ENCODE data around the gene SRGAP3. TPM values are rescaled to one million over a fixed set of nuclear protein-coding genes. Genes with fewer than 3 reads are reported as not detected.

SRGAP3 gene
- total and polyA plus RNA-seq, 8 donors: 5.1 to 28.9 (median 22.4) TPM

DNA sequence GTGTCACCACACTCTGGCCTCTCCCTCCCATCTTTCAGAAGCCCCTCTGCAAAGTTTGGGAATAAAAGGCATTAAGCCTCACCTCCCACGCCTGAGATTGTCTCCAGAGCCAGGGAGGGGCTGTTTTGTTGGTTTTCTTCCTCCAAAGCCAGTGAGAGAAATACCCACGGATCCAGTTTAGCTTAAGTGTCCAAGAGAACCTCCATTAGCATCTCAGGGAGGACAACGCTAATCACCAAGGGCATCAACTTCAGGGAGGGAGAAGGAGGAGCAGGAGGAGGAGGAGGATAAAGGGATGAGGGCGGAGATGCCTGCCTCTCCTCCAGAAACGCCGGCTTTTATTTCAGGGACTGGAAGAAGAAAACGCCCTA, 101.6 kb downstream of the SRGAP3 start:
- Histone ChIP-seq H3K36me3 (no peaks in the 10 kb centered on the region), H3K4me1 (no peaks in the 10 kb centered on the region), H3K27me3 (no peaks in the 10 kb centered on the region), H3K4me3 (no peak overlapping the region), H3K9me3 (peaks cover 0 to 24% of the 10 kb centered on the region in 2 donors), H3K27ac (no peak overlapping the region)
- TF ChIP-seq, protein P1, sequence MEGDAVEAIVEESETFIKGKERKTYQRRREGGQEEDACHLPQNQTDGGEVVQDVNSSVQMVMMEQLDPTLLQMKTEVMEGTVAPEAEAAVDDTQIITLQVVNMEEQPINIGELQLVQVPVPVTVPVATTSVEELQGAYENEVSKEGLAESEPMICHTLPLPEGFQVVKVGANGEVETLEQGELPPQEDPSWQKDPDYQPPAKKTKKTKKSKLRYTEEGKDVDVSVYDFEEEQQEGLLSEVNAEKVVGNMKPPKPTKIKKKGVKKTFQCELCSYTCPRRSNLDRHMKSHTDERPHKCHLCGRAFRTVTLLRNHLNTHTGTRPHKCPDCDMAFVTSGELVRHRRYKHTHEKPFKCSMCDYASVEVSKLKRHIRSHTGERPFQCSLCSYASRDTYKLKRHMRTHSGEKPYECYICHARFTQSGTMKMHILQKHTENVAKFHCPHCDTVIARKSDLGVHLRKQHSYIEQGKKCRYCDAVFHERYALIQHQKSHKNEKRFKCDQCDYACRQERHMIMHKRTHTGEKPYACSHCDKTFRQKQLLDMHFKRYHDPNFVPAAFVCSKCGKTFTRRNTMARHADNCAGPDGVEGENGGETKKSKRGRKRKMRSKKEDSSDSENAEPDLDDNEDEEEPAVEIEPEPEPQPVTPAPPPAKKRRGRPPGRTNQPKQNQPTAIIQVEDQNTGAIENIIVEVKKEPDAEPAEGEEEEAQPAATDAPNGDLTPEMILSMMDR (IDR thresholded peaks at IDR 0.05): no peak
- no peak for DNase-seq
- no peak for ATAC-seq
- intact Hi-C loops (cut with DNase I): no loop called here

DNA sequence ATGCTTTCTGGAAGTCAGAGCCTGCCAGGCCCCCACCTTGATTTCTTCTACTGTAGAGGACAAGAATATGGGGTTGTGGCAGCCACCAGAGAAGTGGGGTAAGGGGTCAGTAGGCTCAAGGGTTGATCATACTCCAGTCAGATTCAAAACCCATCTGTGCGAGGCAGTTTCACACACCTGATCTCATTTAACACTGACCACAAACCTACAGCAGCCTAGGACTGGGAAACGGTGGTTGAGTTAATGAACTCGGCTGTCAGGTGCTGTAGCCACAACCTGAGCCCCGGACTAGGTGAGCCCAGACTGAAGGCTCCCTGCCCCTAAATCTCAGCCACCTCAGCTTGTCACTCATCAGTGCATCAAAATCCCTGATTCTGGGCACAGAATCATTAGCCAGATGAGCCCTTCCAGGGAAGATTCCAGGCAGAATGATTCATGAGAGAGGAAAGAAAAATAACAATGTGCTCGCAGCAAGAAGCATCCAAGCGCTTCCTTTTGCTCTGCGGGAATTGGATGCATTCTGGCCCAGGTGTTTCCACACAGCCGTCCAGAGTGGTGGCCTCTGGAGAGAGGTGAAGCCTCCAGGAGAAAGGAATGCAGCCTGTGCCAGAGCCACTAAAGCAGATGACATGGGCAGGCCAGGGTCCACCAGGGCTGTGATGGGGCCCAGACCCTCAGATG, 102.1 kb downstream of the SRGAP3 start:
- ATAC-seq (no peak), DNase-seq (no peak)
- intact Hi-C loops (cut with DNase I): no loop called here
- Histone ChIP-seq H3K4me3 (no peak overlapping the region), H3K27me3 (no peaks in the 10 kb centered on the region), H3K4me1 (no peaks in the 10 kb centered on the region), H3K27ac (no peak overlapping the region), H3K36me3 (no peaks in the 10 kb centered on the region), H3K9me3 (peaks cover 0 to 24% of the 10 kb centered on the region in 2 donors)
- TF ChIP-seq, protein P1 (IDR thresholded peaks at IDR 0.05): no peak

DNA sequence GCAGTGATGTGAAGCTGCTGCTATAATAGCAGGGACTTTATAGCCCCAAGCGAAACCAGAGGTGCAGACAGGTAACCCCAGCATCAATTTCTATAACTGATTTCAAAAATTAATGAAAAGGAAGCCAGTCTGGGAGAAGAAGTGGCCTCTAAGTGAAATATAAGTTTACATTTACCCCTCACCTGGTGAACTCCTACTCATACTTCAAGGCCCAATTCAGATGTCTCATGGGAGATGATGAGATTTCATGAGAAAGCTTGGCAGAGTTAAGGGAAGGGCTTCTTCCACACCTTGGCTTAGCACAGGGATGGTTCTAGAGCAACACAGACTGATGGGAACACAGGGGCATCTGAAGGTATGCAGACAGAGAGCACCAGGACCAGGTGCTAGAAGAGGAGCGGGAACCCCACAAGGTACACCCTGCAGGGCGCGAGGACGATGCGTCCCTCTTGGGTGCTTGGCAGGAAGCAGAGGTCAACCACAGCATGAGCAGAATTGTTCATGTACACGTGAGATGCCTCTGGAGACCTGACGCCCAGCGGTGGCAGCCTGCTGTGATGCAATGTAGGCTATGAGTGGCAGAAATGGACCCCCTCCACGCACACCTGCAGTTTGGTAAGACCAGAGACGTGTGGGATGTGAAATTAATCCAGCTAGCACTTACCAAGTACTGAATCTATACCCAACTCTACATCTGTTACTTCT, 102.9 kb downstream of the SRGAP3 start:
- H3K4me3 ChIP-seq: no peak overlapping the region
- DNase-seq (no peak), ATAC-seq (no peak)
- no peaks in the 10 kb centered on the region for H3K4me1 ChIP-seq
- no peaks in the 10 kb centered on the region for H3K27me3 ChIP-seq
- TF ChIP-seq, protein P1 (IDR thresholded peaks at IDR 0.05): no peak
- no peaks in the 10 kb centered on the region for H3K36me3 ChIP-seq
- intact Hi-C loops (cut with DNase I): no loop called here
- H3K9me3 ChIP-seq: peaks cover 0 to 15% of the 10 kb centered on the region in 2 donors
- no peak overlapping the region for H3K27ac ChIP-seq

DNA sequence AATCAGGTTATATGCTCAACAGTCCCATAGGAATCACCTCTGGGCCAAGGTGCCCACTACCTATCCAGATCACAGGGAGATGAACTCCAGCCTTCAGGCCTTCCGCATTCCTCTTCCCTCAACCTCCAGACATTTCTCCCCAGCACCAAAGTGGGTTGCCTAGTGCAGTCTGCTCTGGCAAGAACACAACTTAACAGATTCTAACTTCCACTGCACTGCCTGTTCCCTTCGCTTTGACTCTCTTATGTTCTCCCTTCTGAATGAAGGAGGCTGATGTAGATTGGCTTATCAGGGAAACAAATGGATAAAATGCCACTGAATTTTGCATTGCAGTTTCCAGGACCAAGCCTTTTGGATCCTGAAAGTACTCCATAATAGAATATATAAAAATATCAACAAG, 106.3 kb downstream of the SRGAP3 start:
- TF ChIP-seq, protein P1 (IDR thresholded peaks at IDR 0.05): no peak
- no peak overlapping the region for H3K4me3 ChIP-seq
- H3K27me3 ChIP-seq: no peaks in the 10 kb centered on the region
- DNase-seq (no peak), ATAC-seq (no peak)
- H3K36me3 ChIP-seq: no peaks in the 10 kb centered on the region
- intact Hi-C loops (cut with DNase I): no loop called here
- H3K4me1 ChIP-seq: no peaks in the 10 kb centered on the region
- no peaks in the 10 kb centered on the region for H3K9me3 ChIP-seq
- H3K27ac ChIP-seq: no peak overlapping the region

DNA sequence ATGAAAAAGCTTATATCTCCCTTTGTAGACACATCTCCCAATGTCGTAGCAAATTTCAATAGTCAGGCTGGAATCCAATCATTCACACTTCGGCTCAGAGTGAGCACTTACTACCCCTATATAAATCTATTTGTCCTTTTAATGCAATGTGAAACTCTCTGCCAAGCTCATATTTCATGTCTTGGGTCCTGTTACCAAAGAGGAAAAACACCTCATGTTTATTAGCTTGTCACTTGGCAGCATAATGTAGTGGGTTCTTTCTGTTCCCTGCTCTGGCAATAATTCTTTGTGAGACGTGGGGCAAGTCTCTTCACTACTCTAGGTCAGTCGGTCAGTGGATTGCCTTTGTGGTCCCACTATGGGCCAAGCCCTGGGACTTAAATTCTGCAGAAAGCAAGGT, 107.1 kb downstream of the SRGAP3 start:
- Histone ChIP-seq H3K9me3 (no peaks in the 10 kb centered on the region), H3K4me1 (no peaks in the 10 kb centered on the region), H3K4me3 (no peak overlapping the region), H3K36me3 (no peaks in the 10 kb centered on the region), H3K27ac (no peak overlapping the region), H3K27me3 (peaks cover 0 to 4% of the 10 kb centered on the region in 2 donors)
- peak; percentile 13 for ATAC-seq
- intact Hi-C loops (cut with DNase I): no loop called here
- TF ChIP-seq, protein P1 (IDR thresholded peaks at IDR 0.05): no peak
- peak in 2 of 4 donors; percentile 64 to 76 for DNase-seq
